Activated T-cell treated with anti-CD3 and anti-CD28 coated beads for 48 hours (primary cell): ENCODE data around the gene C1QTNF3.

Experiments used
- DNase-seq: peaks from one replicate; pipeline ENCODE4 v3.0.0-alpha.2; 2020; ENCODE audit warnings: low read depth

C1QTNF3 gene

GRCh38 chr5:33997331-33997983 lies 45.6 kb downstream of the C1QTNF3 start:
- DNase-seq = no peak

- DNase-seq = no peak
Observed at GRCh38 chr5:33995865-33996264, 47.1 kb downstream of the C1QTNF3 start.

- no peak for DNase-seq
Observed at GRCh38 chr5:33994845-33995244, 48.2 kb downstream of the C1QTNF3 start.

GRCh38 chr5:33992864-33993263 lies 50.1 kb downstream of the C1QTNF3 start:
- no peak for DNase-seq

- DNase-seq = no peak
Observed at GRCh38 chr5:33985447-33985846, 57.6 kb downstream of the C1QTNF3 start.

- DNase-seq = no peak
Observed at GRCh38 chr5:33984671-33985124, 58.3 kb downstream of the C1QTNF3 start, which contains the start of gene SLC45A2. Gene SLC45A2 (minus strand): TSS chr5:33984693. CDS start chr5:33984583, 110 bp downstream.

- no peak for DNase-seq
Observed at GRCh38 chr5:33984178-33984577, 58.8 kb downstream of the C1QTNF3 start.

GRCh38 chr5:33981408-33982162 lies 61.4 kb downstream of the C1QTNF3 start:
- DNase-seq = no peak

- DNase-seq = no peak
Observed at GRCh38 chr5:33980030-33980429, 63.0 kb downstream of the C1QTNF3 start.

- DNase-seq = no peak
Observed at GRCh38 chr5:33978306-33978705, 64.7 kb downstream of the C1QTNF3 start.

GRCh38 chr5:33976307-33976706 lies 66.7 kb downstream of the C1QTNF3 start:
- DNase-seq = no peak

GRCh38 chr5:33975852-33976251 lies 67.2 kb downstream of the C1QTNF3 start:
- DNase-seq = no peak

- no peak for DNase-seq
Observed at GRCh38 chr5:33973271-33973670, 69.7 kb downstream of the C1QTNF3 start.

GRCh38 chr5:33969572-33970452 lies 73.2 kb downstream of the C1QTNF3 start:
- DNase-seq = no peak

GRCh38 chr5:33968211-33969005 lies 74.6 kb downstream of the C1QTNF3 start:
- DNase-seq = no peak
